ENCODE measurements around the gene SLC25A25.

Gene SLC25A25

GRCh38 chr9:128142061-128142460 lies 74.0 kb downstream of the SLC25A25 start:
- H3K27me3 ChIP-seq (ENCODE audit: control insufficient read depth, insufficient read depth, low read length) = no peaks in the 10 kb centered on the region
- H3K27ac ChIP-seq (ENCODE audit: low read length) = no peak overlapping the region
- no peak overlapping the region for H3K4me3 ChIP-seq (ENCODE audit: low read length)
- no peaks in the 10 kb centered on the region for H3K4me1 ChIP-seq (ENCODE audit: control insufficient read depth, low read depth, low read length)
- H3K36me3 ChIP-seq (ENCODE audit: control insufficient read depth, low read depth, low read length) = no peaks in the 10 kb centered on the region
- no peak overlapping the region for H3K9ac ChIP-seq (ENCODE audit: low read length)
- H3K9me3 ChIP-seq (ENCODE audit: control insufficient read depth, low read depth, low read length) = no peaks in the 10 kb centered on the region

- Histone ChIP-seq H3K4me3 (ENCODE audit: low read length) (no peak overlapping the region), H3K4me1 (ENCODE audit: control insufficient read depth, low read depth, low read length) (no peaks in the 10 kb centered on the region), H3K36me3 (ENCODE audit: control insufficient read depth, low read depth, low read length) (no peaks in the 10 kb centered on the region), H3K9ac (ENCODE audit: low read length) (no peak overlapping the region), H3K27ac (ENCODE audit: low read length) (no peak overlapping the region), H3K9me3 (ENCODE audit: control insufficient read depth, low read depth, low read length) (no peaks in the 10 kb centered on the region), H3K27me3 (ENCODE audit: control insufficient read depth, insufficient read depth, low read length) (no peaks in the 10 kb centered on the region)
Observed at GRCh38 chr9:128142596-128142995, 74.6 kb downstream of the SLC25A25 start.

GRCh38 chr9:128143525-128144238 lies 75.7 kb downstream of the SLC25A25 start:
- H3K27me3 ChIP-seq (ENCODE audit: control insufficient read depth, insufficient read depth, low read length) = no peaks in the 10 kb centered on the region
- H3K36me3 ChIP-seq (ENCODE audit: control insufficient read depth, low read depth, low read length) = no peaks in the 10 kb centered on the region
- no peak overlapping the region for H3K9ac ChIP-seq (ENCODE audit: low read length)
- no peaks in the 10 kb centered on the region for H3K9me3 ChIP-seq (ENCODE audit: control insufficient read depth, low read depth, low read length)
- no peak overlapping the region for H3K27ac ChIP-seq (ENCODE audit: low read length)
- H3K4me1 ChIP-seq (ENCODE audit: control insufficient read depth, low read depth, low read length) = no peaks in the 10 kb centered on the region
- no peak overlapping the region for H3K4me3 ChIP-seq (ENCODE audit: low read length)

GRCh38 chr9:128144239-128145181 lies 76.5 kb downstream of the SLC25A25 start:
- no peaks in the 10 kb centered on the region for H3K4me1 ChIP-seq (ENCODE audit: control insufficient read depth, low read depth, low read length)
- no peaks in the 10 kb centered on the region for H3K27me3 ChIP-seq (ENCODE audit: control insufficient read depth, insufficient read depth, low read length)
- no peak overlapping the region for H3K9ac ChIP-seq (ENCODE audit: low read length)
- no peaks in the 10 kb centered on the region for H3K9me3 ChIP-seq (ENCODE audit: control insufficient read depth, low read depth, low read length)
- H3K36me3 ChIP-seq (ENCODE audit: control insufficient read depth, low read depth, low read length) = no peaks in the 10 kb centered on the region
- H3K27ac ChIP-seq (ENCODE audit: low read length) = no peak overlapping the region
- no peak overlapping the region for H3K4me3 ChIP-seq (ENCODE audit: low read length)

GRCh38 chr9:128145536-128145935 lies 77.5 kb downstream of the SLC25A25 start:
- no peak overlapping the region for H3K4me3 ChIP-seq (ENCODE audit: low read length)
- no peaks in the 10 kb centered on the region for H3K9me3 ChIP-seq (ENCODE audit: control insufficient read depth, low read depth, low read length)
- no peak overlapping the region for H3K9ac ChIP-seq (ENCODE audit: low read length)
- H3K27ac ChIP-seq (ENCODE audit: low read length) = no peak overlapping the region
- H3K36me3 ChIP-seq (ENCODE audit: control insufficient read depth, low read depth, low read length) = no peaks in the 10 kb centered on the region
- no peaks in the 10 kb centered on the region for H3K27me3 ChIP-seq (ENCODE audit: control insufficient read depth, insufficient read depth, low read length)
- H3K4me1 ChIP-seq (ENCODE audit: control insufficient read depth, low read depth, low read length) = no peaks in the 10 kb centered on the region

- Histone ChIP-seq H3K27me3 (ENCODE audit: control insufficient read depth, insufficient read depth, low read length) (no peaks in the 10 kb centered on the region), H3K27ac (ENCODE audit: low read length) (no peak overlapping the region), H3K4me3 (ENCODE audit: low read length) (no peak overlapping the region), H3K4me1 (ENCODE audit: control insufficient read depth, low read depth, low read length) (no peaks in the 10 kb centered on the region), H3K9ac (ENCODE audit: low read length) (no peak overlapping the region), H3K9me3 (ENCODE audit: control insufficient read depth, low read depth, low read length) (no peaks in the 10 kb centered on the region), H3K36me3 (ENCODE audit: control insufficient read depth, low read depth, low read length) (no peaks in the 10 kb centered on the region)
Observed at GRCh38 chr9:128145951-128146351, 77.9 kb downstream of the SLC25A25 start.

- H3K27ac ChIP-seq (ENCODE audit: low read length) = no peak overlapping the region
- no peak overlapping the region for H3K9ac ChIP-seq (ENCODE audit: low read length)
- no peak overlapping the region for H3K4me3 ChIP-seq (ENCODE audit: low read length)
- H3K27me3 ChIP-seq (ENCODE audit: control insufficient read depth, insufficient read depth, low read length) = no peaks in the 10 kb centered on the region
- H3K9me3 ChIP-seq (ENCODE audit: control insufficient read depth, low read depth, low read length) = no peaks in the 10 kb centered on the region
- H3K4me1 ChIP-seq (ENCODE audit: control insufficient read depth, low read depth, low read length) = no peaks in the 10 kb centered on the region
- H3K36me3 ChIP-seq (ENCODE audit: control insufficient read depth, low read depth, low read length) = no peaks in the 10 kb centered on the region
Observed at GRCh38 chr9:128146591-128147120, 78.6 kb downstream of the SLC25A25 start.

- H3K36me3 ChIP-seq (ENCODE audit: control insufficient read depth, low read depth, low read length) = no peaks in the 10 kb centered on the region
- no peaks in the 10 kb centered on the region for H3K27me3 ChIP-seq (ENCODE audit: control insufficient read depth, insufficient read depth, low read length)
- no peaks in the 10 kb centered on the region for H3K4me1 ChIP-seq (ENCODE audit: control insufficient read depth, low read depth, low read length)
- no peak overlapping the region for H3K4me3 ChIP-seq (ENCODE audit: low read length)
- H3K9ac ChIP-seq (ENCODE audit: low read length) = no peak overlapping the region
- no peak overlapping the region for H3K27ac ChIP-seq (ENCODE audit: low read length)
- no peaks in the 10 kb centered on the region for H3K9me3 ChIP-seq (ENCODE audit: control insufficient read depth, low read depth, low read length)
Observed at GRCh38 chr9:128148509-128149000, 80.5 kb downstream of the SLC25A25 start.

- no peaks in the 10 kb centered on the region for H3K4me1 ChIP-seq (ENCODE audit: control insufficient read depth, low read depth, low read length)
- H3K9me3 ChIP-seq (ENCODE audit: control insufficient read depth, low read depth, low read length) = no peaks in the 10 kb centered on the region
- H3K4me3 ChIP-seq (ENCODE audit: low read length) = no peak within 1 kb of the TSS
- no peak within 1 kb of the TSS for H3K9ac ChIP-seq (ENCODE audit: low read length)
- H3K36me3 ChIP-seq (ENCODE audit: control insufficient read depth, low read depth, low read length) = no peaks in the 10 kb centered on the region
- H3K27me3 ChIP-seq (ENCODE audit: control insufficient read depth, insufficient read depth, low read length) = no peaks in the 10 kb centered on the region
- H3K27ac ChIP-seq (ENCODE audit: low read length) = no peak within 1 kb of the TSS
Observed at GRCh38 chr9:128149001-128149701, 81.1 kb downstream of the SLC25A25 start, which contains the start of gene LCN2. TSS of gene LCN2 (plus strand) at chr9:128149453. CDS start at chr9:128149526, 73 bp downstream.

GRCh38 chr9:128149951-128150593 lies 82.0 kb downstream of the SLC25A25 start:
- H3K4me3 ChIP-seq (ENCODE audit: low read length) = no peak overlapping the region
- H3K9ac ChIP-seq (ENCODE audit: low read length) = no peak overlapping the region
- H3K27ac ChIP-seq (ENCODE audit: low read length) = no peak overlapping the region
- no peaks in the 10 kb centered on the region for H3K4me1 ChIP-seq (ENCODE audit: control insufficient read depth, low read depth, low read length)
- H3K27me3 ChIP-seq (ENCODE audit: control insufficient read depth, insufficient read depth, low read length) = no peaks in the 10 kb centered on the region
- H3K36me3 ChIP-seq (ENCODE audit: control insufficient read depth, low read depth, low read length) = no peaks in the 10 kb centered on the region
- no peaks in the 10 kb centered on the region for H3K9me3 ChIP-seq (ENCODE audit: control insufficient read depth, low read depth, low read length)
